GM18861 (cell line): Measurements from ENCODE around the gene ITPRID2.
A peak's percentile ranks its signal among the peaks of the same experiment; 100 is the strongest.
"Not testable (repeated sequence)": the region's sequence is repeated elsewhere in the genome, so short reads cannot be mapped to it uniquely, and the experiment has no call there.

Source experiments
- ATAC-seq: cut with Tn5 transposase; IDR thresholded peaks from one replicate; pipeline ENCODE4 v1.9.1; 2021; ENCODE audit not compliant: unreplicated experiment

Gene ITPRID2

DNA sequence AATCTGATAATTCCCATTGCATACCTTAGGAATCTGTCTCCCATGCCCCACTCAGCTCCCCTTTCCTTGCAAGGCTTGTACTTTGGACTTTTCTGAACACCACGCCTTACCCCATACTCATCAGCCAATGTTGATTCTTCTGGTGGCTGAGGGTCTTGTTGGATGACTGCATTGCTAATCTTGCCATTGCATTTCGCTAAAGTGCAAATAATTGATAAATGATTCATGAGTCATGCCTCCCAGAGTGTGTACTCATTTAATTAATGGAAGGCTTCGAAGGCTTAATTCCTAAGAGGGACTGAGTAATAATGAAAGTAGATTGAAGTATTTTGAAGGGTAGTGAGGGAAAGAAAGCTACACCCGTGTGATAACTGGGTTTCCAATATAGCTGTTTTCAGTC, 66.1 kb downstream of the ITPRID2 start:
- no peak for ATAC-seq

GRCh38 chr2:181958726-181959125, 67.2 kb downstream of the ITPRID2 start:
- ATAC-seq = no peak

GRCh38 chr2:181959508-181959907, 68.0 kb downstream of the ITPRID2 start:
- no peak for ATAC-seq

GRCh38 chr2:181961167-181961566, 69.6 kb downstream of the ITPRID2 start:
- ATAC-seq = not testable (repeated sequence)

GRCh38 chr2:181962142-181962541, 70.6 kb downstream of the ITPRID2 start:
- ATAC-seq = no peak

DNA sequence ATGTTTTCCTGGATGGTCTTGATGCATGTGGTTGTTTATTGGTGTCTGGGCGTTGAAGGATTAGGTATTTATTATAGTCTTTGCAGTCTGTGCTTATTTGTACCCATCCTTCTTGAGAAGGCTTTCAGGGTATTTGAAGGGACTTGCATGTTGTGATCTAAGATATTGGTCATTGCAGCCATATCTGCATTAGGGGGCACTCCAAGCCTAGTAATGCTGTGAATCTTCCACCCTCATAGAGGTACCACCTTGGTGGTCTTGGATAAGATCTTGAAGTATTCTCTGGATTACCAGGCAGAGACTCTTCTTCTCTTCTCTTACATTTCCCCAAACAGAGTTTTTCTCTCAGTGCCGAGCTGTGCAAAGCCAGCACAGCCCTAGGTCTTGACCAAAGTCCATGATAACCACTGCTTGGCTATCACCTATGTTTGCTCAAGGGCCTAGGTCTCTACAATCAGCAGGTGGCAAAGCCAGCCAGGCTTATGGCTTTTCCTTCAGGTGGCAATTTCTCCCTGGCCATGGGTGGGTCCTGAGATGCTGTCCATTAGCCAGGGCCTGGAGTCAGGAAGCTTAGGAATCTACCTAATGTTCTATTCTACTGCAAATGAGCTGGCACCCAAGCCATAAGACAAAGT, 78.7 kb downstream of the ITPRID2 start:
- ATAC-seq = no peak

DNA sequence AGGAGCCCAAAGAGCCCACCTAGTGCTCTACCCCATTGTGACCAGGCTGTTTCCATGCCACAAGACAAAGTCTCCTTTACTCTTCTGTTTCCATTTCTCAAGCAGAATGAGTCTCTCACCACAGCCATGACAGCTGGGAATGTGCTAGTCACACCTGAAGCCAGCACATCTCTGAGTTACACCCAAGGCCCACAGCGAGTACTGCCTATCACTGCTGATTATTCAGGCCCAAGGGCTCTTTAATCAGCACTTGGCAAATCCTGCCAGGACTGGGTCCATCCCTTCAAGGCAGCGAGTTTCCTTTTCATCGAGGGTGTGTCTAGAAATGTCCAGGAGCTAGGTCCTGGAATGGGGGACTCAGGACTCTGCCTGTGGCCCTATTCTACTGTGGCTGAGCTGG, 79.5 kb downstream of the ITPRID2 start:
- no peak for ATAC-seq

- no peak for ATAC-seq
Observed at GRCh38 chr2:181972431-181973170, 81.1 kb downstream of the ITPRID2 start.

DNA sequence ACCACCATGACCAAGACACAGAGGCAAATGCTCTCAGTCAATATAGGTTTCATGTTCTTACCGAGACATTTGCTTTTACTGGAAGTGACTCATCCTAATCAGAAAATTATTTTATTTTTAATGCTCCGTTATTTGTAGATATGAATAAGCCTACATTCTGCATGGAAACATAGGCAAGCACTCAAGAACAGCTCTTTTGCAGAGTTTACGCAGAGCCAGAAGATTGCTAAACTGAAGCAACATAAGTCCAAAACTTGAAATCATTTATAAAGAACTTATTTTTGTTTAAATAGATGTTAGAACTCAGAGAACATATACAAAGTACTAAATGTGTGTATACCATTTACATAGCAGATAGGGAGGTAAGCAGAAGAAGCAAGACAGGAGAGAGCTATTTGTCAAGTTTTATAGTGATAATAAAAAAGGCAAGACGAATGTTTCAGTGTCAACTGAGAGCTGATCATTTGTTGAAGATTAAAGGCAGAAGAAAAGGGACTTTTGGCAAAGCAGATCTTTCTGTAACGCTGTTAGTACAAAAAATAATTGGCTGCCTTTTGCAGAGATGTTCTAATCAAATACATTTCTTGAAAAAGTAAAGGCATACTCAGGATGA, 81.7 kb downstream of the ITPRID2 start:
- ATAC-seq = no peak

DNA sequence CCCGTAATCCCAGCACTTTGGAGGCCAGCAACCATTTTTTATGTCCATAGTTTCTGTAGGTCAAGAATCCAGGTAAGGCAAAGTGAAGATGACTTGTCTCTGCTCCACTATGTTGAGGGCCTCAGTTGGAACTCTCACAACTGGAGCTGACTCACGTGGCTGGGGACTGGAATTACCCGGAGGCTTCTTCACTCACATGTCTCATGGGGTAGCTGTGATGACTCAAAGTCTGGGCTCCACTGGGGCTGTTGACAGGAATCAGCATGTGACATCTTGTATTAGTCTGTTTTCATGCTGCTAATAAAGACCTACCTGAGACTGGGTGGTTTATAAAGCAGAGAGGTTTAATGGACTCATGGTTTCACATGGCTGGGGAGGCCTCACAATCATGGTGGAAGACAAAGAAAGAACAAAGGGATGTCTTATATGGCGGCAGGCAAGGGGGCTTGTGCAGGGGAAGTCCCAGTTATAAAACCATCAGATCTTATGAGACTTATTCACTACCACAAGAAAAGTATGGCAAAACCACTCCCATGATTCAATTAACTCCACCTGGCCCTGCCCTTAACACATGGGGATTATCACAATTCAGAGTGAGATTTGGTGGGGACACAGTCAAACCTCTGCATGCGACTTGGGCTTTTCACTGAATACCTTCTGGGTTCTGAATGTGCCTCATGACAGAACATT, 86.3 kb downstream of the ITPRID2 start:
- peak; percentile 58 for ATAC-seq

DNA sequence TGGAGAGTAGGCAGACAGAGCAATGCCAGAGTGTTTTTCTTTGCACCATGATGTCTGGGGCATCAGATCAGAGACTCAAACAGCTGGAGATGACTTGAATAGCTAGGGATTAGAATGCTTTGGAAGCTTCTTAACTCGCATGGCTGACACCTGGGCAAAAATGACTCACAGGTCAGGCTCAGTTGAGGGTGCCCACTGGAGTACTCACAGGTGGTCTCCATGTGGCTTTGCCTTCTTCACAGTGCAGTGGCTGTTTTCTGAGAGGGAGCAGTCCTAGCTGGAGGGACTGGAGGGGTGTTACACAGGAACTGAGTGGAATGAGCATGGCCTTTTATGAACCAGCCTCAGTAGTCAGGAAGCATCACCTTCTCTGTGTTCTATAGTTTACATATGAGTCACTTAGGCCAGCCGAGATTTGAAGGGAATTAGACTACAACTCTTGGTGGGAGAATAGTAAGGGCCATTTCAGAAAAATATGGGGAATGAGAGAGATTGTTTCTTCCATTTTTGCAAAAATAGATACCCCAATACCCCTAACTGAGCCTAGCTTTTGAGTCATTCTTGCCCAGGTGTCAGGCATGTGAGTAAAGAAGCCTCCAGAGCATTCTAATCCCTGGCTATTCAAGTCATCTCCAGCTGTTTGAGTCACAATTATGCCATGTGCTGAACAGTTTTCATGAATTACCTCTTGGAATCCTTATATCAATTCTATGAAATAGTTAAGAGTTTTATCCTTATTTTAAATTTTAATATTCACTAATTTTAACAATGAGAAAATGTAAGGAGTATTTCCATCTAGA, 87.0 kb downstream of the ITPRID2 start:
- peak; percentile 19 for ATAC-seq
